Osteoblast (primary cell): ENCODE data around the gene CRTC2. TPM values are rescaled to one million over a fixed set of nuclear protein-coding genes. Genes with fewer than 3 reads are reported as not detected.

Experiments used
- DNase-seq: peaks from one replicate; pipeline ENCODE4 v3.0.0; 2011; ENCODE audit warnings: low spot score, mixed read lengths; ENCODE audit not compliant: insufficient read length; ENCODE audit errors: missing footprints
- H2AFZ ChIP-seq: 2 replicates; pipeline ENCODE4 v1.6.0; 2011; ENCODE audit warnings: mild to moderate bottlenecking, low read length
- H3K27ac ChIP-seq: 2 replicates; pipeline ENCODE4 v1.5.1; 2011; ENCODE audit warnings: mild to moderate bottlenecking, low read depth, low read length, moderate library complexity
- H3K27me3 ChIP-seq: 2 replicates; pipeline ENCODE4 v1.6.0; 2012; ENCODE audit warnings: mild to moderate bottlenecking, control low read depth, inconsistent platforms, low read length, moderate library complexity; ENCODE audit not compliant: insufficient read depth
- H3K36me3 ChIP-seq: 2 replicates; pipeline ENCODE4 v1.5.1; 2011; ENCODE audit warnings: mild to moderate bottlenecking, low read length, control low read depth, moderate library complexity; ENCODE audit not compliant: insufficient read depth
- H3K4me1 ChIP-seq: 2 replicates; pipeline ENCODE4 v1.5.1; 2011; ENCODE audit warnings: mild to moderate bottlenecking, low read length, control low read depth, moderate library complexity; ENCODE audit not compliant: insufficient read depth
- H3K4me2 ChIP-seq: 2 replicates; pipeline ENCODE4 v1.6.0; 2011; ENCODE audit warnings: mild to moderate bottlenecking, low read length; ENCODE audit not compliant: insufficient read depth
- H3K4me3 ChIP-seq: fragments of 200-600 bp; sonication (generic); 3 replicates; pipeline ENCODE4 v1.5.1; 2012; ENCODE audit warnings: mild to moderate bottlenecking, low read length, inconsistent platforms; ENCODE audit not compliant: insufficient read depth
- H3K79me2 ChIP-seq: 2 replicates; pipeline ENCODE4 v1.6.0; 2012; ENCODE audit warnings: mild to moderate bottlenecking, low read length, control low read depth, inconsistent platforms; ENCODE audit not compliant: insufficient read depth
- H3K9me3 ChIP-seq: 2 replicates; pipeline ENCODE4 v1.5.1; 2011; ENCODE audit warnings: low read depth, low read length, control low read depth
- H4K20me1 ChIP-seq: 2 replicates; pipeline ENCODE4 v1.6.0; 2012; ENCODE audit warnings: mild to moderate bottlenecking, low read length, control low read depth; ENCODE audit not compliant: insufficient read depth
- CTCF ChIP-seq: IDR thresholded peaks from 2 replicates; pipeline ENCODE4 v1.5.1; 2011; ENCODE audit warnings: mild to moderate bottlenecking, low read depth, low read length, moderate library complexity; ENCODE audit errors: extremely low read depth
- total RNA-seq: library from RNA; depleted of rRNA; stranded (reverse); fragments of >200 nt; gene quantifications from 2 replicates; pipeline ENCODE4 v1.2.3, GENCODE V29; 2012

CRTC2 gene
- total RNA-seq, 1 donor: 4.7 TPM

- Histone ChIP-seq H2AFZ (no peak overlapping the region), H3K27ac (no peak overlapping the region), H3K4me3 (no peak overlapping the region), H3K79me2 (no peaks in the 10 kb centered on the region), H3K4me2 (no peak overlapping the region), H3K9me3 (no peaks in the 10 kb centered on the region), H3K4me1 (peaks cover 9% of the 10 kb centered on the region), H3K27me3 (no peaks in the 10 kb centered on the region), H3K36me3 (peaks cover 48% of the 10 kb centered on the region), H4K20me1 (no peaks in the 10 kb centered on the region)
- peak; percentile 52 for DNase-seq
- TF ChIP-seq CTCF: no peak
These were observed 25.0 kb downstream of the CRTC2 start for GRCh38 chr1:153933430-153933829.

- peak; percentile 66 for DNase-seq
- H3K4me3 ChIP-seq: no peak overlapping the region
- peaks cover 43% of the 10 kb centered on the region for H3K36me3 ChIP-seq
- no peaks in the 10 kb centered on the region for H3K27me3 ChIP-seq
- no peak overlapping the region for H2AFZ ChIP-seq
- H4K20me1 ChIP-seq: no peaks in the 10 kb centered on the region
- TF ChIP-seq CTCF: no peak
- H3K27ac ChIP-seq: no peak overlapping the region
- no peaks in the 10 kb centered on the region for H3K9me3 ChIP-seq
- no peak overlapping the region for H3K4me2 ChIP-seq
- H3K79me2 ChIP-seq: no peaks in the 10 kb centered on the region
- H3K4me1 ChIP-seq: peaks cover 12% of the 10 kb centered on the region
These were observed 26.0 kb downstream of the CRTC2 start for GRCh38 chr1:153932156-153933131.

GRCh38 chr1:153929981-153930948 lies 28.1 kb downstream of the CRTC2 start:
- Histone ChIP-seq H3K4me3 (no peak overlapping the region), H2AFZ (no peak overlapping the region), H4K20me1 (no peaks in the 10 kb centered on the region), H3K27me3 (no peaks in the 10 kb centered on the region), H3K27ac (no peak overlapping the region), H3K9me3 (no peaks in the 10 kb centered on the region), H3K4me1 (peaks cover 12% of the 10 kb centered on the region), H3K36me3 (peaks cover 23% of the 10 kb centered on the region), H3K4me2 (no peak overlapping the region), H3K79me2 (no peaks in the 10 kb centered on the region)
- peak; percentile 41 for DNase-seq
- TF ChIP-seq CTCF: no peak
